Testis (tissue), 3 donors: ENCODE measurements around the gene PIGO. TPM values are rescaled to one million over a fixed set of nuclear protein-coding genes. Genes with fewer than 3 reads are reported as not detected.

ENCODE experiments used
- DNase-seq: peaks from one replicate; pipeline ENCODE4 v3.0.0-alpha.2; 2019
- H3K27ac ChIP-seq, 2 donors: fragments of 200-600 bp; sonication (generic); one replicate each; pipeline ENCODE4 v1.5.1; 2019
- H3K27me3 ChIP-seq: fragments of 200-600 bp; sonication (generic); one replicate; pipeline ENCODE4 v1.5.1; 2019
- H3K36me3 ChIP-seq: fragments of 200-600 bp; sonication (generic); one replicate; pipeline ENCODE4 v1.5.1; 2017; ENCODE audit warnings: low read depth; ENCODE audit errors: missing control alignments
- H3K4me1 ChIP-seq: fragments of 200-600 bp; sonication (generic); one replicate; pipeline ENCODE4 v1.5.1; 2019
- H3K4me3 ChIP-seq, 2 donors: fragments of 200-600 bp; sonication (generic); one replicate each; pipeline ENCODE4 v1.5.1; 2017 to 2019
- H3K9me3 ChIP-seq: fragments of 200-600 bp; sonication (generic); one replicate; pipeline ENCODE4 v1.5.1; 2017
- POLR2A ChIP-seq: fragments of 450-650 bp; IDR thresholded peaks from one replicate; pipeline ENCODE4 v1.6.1; 2017; ENCODE audit warnings: antibody characterized with exemption, mild to moderate bottlenecking, moderate library complexity
- WGBS, 2 donors: methylation state at CpG; one replicate each; pipeline ENCODE4 v1.1.5; 2018; 5-methylcytosine and 5-hydroxymethylcytosine counted together
- intact Hi-C: fragments of 100-400 bp; cut with DNase I; formaldehyde crosslinking; loops from one replicate; pipeline ENCODE4 v1.15.1; 2023; ENCODE audit warnings: low total_unique reads
- polyA plus RNA-seq: library from polyadenylated mRNA; stranded (reverse); fragments of 350-450 nt; fragmentation: Illumina TruSeq; extraction: RNeasy Lipid Tissue Mini Kit (QIAGEN cat#74804); gene quantifications from one replicate; pipeline ENCODE4 v1.2.3, GENCODE V29; 2014; ENCODE audit warnings: low read depth, low replicate concordance; ENCODE audit not compliant: insufficient read depth
- total RNA-seq, 2 donors: library from RNA; depleted of rRNA; stranded (reverse); fragments of >200 nt; gene quantifications; one replicate each; pipeline ENCODE4 v1.2.3, GENCODE V29; 2016
- TF ChIP-seq, protein P1 (sequence below), 3 experiments: fragments of 450-650 bp in 2 of 3; fragments of 200-600 bp in 1 of 3; sonication (generic) in 1 of 3; IDR thresholded peaks; one replicate each; pipeline ENCODE4 v1.5.1; 2016 to 2019; ENCODE audit warnings: antibody characterized with exemption in 3 of 3, mild to moderate bottlenecking in 2 of 3, moderate library complexity in 1 of 3

PIGO gene
- total and polyA plus RNA-seq, 3 donors from 2014 or later, result 27.6 to 41.4 (median 33.1) TPM

DNA sequence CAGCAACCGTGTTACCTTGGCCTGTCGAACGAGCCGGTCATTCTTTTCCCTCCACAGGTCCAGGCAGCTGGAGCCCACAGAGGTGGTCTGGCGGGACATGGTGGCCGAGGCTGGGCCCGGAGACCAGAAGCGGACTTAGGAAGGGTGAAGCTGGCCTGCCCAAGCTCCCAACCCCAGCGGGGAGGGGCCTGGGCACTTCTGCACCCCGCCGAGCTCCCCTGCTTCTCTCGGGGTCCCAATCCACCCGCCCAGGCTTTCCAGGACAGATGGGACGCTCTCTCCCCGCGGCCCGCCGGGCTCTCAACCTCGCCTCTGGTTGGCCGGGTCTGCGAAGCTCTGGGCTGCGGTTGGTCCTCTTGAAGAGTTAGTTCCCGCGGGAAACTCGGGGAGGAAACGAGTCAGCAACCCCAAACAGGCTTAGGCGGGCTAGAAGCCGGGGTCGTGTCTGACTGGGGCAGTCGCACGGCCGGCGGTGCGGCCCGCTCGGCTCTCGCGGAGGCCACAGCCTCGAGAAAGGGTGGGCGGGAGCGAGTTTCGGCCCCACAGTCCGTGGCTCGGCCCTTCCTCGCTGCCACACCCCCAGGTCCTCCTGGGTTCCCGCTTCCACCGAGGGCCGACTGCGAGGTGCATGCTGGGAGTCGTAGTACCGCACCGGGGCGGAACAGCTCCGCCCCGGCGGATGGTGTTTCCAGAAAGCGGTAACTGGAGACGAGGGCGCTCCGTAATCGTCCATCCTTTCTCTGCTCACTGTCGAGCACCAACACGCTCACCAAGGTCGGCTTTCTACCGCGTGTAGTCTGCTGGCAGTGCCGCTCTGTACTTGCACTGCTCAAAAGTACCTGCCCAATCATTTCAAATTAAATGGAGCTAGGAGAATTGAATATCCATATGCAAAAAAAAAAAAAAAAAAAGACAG is 16.7 kb downstream of the PIGO start, which contains the start of gene FANCG:
TSS of gene FANCG (minus strand) at position 517 of the 916 bp plus-strand sequence. CDS start at position 99, 418 bp downstream.
- TF ChIP-seq, protein P1, sequence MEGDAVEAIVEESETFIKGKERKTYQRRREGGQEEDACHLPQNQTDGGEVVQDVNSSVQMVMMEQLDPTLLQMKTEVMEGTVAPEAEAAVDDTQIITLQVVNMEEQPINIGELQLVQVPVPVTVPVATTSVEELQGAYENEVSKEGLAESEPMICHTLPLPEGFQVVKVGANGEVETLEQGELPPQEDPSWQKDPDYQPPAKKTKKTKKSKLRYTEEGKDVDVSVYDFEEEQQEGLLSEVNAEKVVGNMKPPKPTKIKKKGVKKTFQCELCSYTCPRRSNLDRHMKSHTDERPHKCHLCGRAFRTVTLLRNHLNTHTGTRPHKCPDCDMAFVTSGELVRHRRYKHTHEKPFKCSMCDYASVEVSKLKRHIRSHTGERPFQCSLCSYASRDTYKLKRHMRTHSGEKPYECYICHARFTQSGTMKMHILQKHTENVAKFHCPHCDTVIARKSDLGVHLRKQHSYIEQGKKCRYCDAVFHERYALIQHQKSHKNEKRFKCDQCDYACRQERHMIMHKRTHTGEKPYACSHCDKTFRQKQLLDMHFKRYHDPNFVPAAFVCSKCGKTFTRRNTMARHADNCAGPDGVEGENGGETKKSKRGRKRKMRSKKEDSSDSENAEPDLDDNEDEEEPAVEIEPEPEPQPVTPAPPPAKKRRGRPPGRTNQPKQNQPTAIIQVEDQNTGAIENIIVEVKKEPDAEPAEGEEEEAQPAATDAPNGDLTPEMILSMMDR (IDR thresholded peaks at IDR 0.05), result no peak
- TF ChIP-seq POLR2A, result peak; percentile 2
- Histone ChIP-seq H3K27me3 (no peaks in the 10 kb centered on the region), H3K4me1 (peaks cover 5% of the 10 kb centered on the region), H3K4me3 (peak within 1 kb of the TSS; percentile 71 to 75), H3K36me3 (no peaks in the 10 kb centered on the region), H3K9me3 (no peaks in the 10 kb centered on the region), H3K27ac (peak within 1 kb of the TSS; percentile 83 to 85)
- intact Hi-C loops, result no loop called here
- WGBS, 2 donors, result 0% methylated on average over 26 to 67 of the region's 67 CpGs
- peak; percentile 94 for DNase-seq

DNA sequence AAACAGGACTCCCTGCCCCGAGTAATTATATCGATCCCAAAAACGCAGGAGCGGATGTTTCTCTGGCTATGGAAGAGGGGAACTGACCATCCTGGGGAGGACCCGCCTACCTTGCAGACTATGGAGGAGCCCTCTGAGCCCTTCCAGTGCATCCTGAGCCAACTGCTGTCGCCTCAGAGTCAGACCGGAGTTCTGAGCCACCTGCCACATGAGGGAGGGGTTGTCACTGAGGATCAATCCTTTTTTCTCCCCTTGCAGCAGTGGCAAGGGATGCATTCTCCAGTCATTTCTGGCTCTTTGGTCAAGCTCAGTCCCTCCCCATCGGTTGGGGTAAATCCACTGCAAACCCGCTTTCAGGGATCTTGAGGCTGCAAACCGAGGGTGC is 17.4 kb downstream of the PIGO start:
- TF ChIP-seq, protein P1 (IDR thresholded peaks at IDR 0.05), result no peak
- TF ChIP-seq POLR2A, result no peak
- no peaks in the 10 kb centered on the region for H3K36me3 ChIP-seq
- 2 to 8% methylated on average over 7 to 9 of the region's 10 CpGs for WGBS, 2 donors
- no peak for DNase-seq
- H3K27me3 ChIP-seq, result no peaks in the 10 kb centered on the region
- intact Hi-C loops, result no loop called here
- H3K9me3 ChIP-seq, result no peaks in the 10 kb centered on the region
- H3K27ac ChIP-seq, result peak overlapping the region in 1 of 2 donors; percentile 85
- H3K4me3 ChIP-seq, result peak overlapping the region; percentile 71 to 75
- H3K4me1 ChIP-seq, result peaks cover 5% of the 10 kb centered on the region

DNA sequence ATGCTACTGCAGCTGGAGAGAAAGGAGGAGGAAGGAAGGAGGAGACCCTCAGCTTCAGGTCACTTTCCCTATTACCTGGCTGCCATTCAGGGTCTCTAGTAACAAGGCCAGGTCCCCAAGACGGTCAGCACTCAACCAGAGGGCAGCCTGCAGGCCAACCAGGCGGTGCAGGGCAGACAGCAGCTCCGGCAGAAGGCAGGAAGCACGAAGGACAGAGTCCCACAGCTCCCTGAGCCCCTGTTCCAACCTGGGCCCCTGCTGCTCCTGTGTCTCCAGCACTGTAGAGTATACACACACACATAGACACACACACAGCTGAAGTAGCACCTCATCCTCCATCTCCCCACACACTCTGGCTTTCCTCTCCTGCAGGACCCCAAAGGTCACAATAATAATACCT is 18.3 kb downstream of the PIGO start:
- no peaks in the 10 kb centered on the region for H3K36me3 ChIP-seq
- peaks cover 8% of the 10 kb centered on the region for H3K4me1 ChIP-seq
- TF ChIP-seq, protein P1 (IDR thresholded peaks at IDR 0.05), result no peak
- TF ChIP-seq POLR2A, result no peak
- no peaks in the 10 kb centered on the region for H3K27me3 ChIP-seq
- intact Hi-C loops, result no loop called here
- no peak overlapping the region for H3K4me3 ChIP-seq
- DNase-seq, result no peak
- H3K9me3 ChIP-seq, result no peaks in the 10 kb centered on the region
- no peak overlapping the region for H3K27ac ChIP-seq
- 76% methylated on average over 4 of the region's 4 CpGs; no CpG with 5 or more reads in 1 of the 2 donors for WGBS, 2 donors

DNA sequence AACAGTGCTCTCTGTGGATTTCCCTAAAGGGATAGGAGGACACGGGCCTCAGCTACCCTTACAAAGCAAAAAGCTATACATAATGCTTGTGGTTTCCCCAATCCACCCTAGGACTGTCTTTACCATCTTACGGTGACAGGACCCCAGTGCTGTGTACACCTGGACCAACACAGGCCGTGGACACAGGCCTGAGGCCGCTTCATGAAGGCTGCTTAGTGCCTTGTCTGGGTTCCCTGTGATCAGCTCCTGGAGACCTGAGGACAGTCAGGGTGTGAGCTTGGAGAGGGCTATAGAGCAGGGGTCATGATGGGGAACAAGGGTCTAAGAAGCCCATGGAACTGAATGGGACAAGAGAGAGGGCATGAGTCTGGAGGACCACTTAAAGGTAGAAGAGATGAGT is 19.5 kb downstream of the PIGO start:
- Histone ChIP-seq H3K4me1 (peaks cover 10% of the 10 kb centered on the region), H3K4me3 (no peak overlapping the region), H3K27me3 (no peaks in the 10 kb centered on the region), H3K9me3 (no peaks in the 10 kb centered on the region), H3K36me3 (no peaks in the 10 kb centered on the region), H3K27ac (no peak overlapping the region)
- intact Hi-C loops, result no loop called here
- WGBS, 2 donors, result 95 to 97% methylated on average over 4 of the region's 4 CpGs
- TF ChIP-seq, protein P1 (IDR thresholded peaks at IDR 0.05), result no peak
- TF ChIP-seq POLR2A, result no peak
- DNase-seq, result no peak
